Kidney epithelial cell (primary cell): ENCODE measurements around the gene LAMA5. TPM values are rescaled to one million over a fixed set of nuclear protein-coding genes. Genes with fewer than 3 reads are reported as not detected.

Source experiments
- DNase-seq: peaks from one replicate; pipeline ENCODE4 v3.0.0-alpha.2; 2010; ENCODE audit warnings: low read depth
- H3K27me3 ChIP-seq: 2 replicates; pipeline ENCODE4 v1.6.0; 2011; ENCODE audit warnings: low read length; ENCODE audit not compliant: control insufficient read depth, insufficient read depth
- H3K36me3 ChIP-seq: 2 replicates; pipeline ENCODE4 v1.5.1; 2011; ENCODE audit warnings: low read length; ENCODE audit not compliant: control insufficient read depth, insufficient read depth
- H3K4me3 ChIP-seq: 2 replicates; pipeline ENCODE4 v1.5.1; 2011; ENCODE audit warnings: low read depth, mild to moderate bottlenecking, control low read depth, low read length
- CTCF ChIP-seq: IDR thresholded peaks from 2 replicates; pipeline ENCODE4 v1.5.1; 2011; ENCODE audit warnings: mild to moderate bottlenecking, moderate library complexity, low read length, control low read depth, inconsistent platforms; ENCODE audit not compliant: insufficient read depth, poor library complexity, severe bottlenecking
- total RNA-seq: library from RNA; depleted of rRNA; stranded (reverse); fragments of >200 nt; gene quantifications from 2 replicates; pipeline ENCODE4 v1.2.3, GENCODE V29; 2015

LAMA5 gene
- total RNA-seq, 1 donor from 2014 or later, result 359 TPM

- no peak overlapping the region for H3K4me3 ChIP-seq
- H3K27me3 ChIP-seq, result no peaks in the 10 kb centered on the region
- DNase-seq, result no peak
- H3K36me3 ChIP-seq, result peaks cover 6% of the 10 kb centered on the region
- TF ChIP-seq CTCF, result no peak
Observed at GRCh38 chr20:62350629-62351422, 16.3 kb downstream of the LAMA5 start.

DNA sequence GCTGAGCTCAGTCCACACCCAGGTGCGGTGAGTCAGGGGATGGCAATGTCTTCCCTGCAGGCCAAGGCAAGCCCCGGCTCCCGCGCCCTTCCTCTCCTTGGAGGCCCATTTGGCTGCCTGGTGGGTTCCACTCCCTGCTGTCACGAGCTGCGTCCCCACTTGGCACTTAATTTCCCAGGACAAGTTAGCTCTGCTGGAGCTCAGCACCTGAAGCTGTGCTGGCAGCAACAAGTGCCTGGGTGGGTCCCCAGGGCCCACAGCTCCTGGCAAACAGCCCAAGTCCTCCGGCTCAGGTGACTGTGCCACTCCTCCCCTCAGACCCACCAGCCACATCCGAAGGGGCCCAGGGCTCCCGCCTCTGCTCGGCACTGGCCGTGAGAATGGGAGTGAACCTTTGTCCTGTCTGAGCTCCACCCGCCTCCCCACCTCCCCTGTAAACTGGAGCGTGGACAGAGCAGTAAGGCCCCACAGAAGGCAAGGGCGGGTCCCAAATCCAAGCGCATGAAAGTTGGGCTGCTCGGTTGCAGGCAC, 16.9 kb downstream of the LAMA5 start:
- Histone ChIP-seq H3K27me3 (no peaks in the 10 kb centered on the region), H3K4me3 (no peak overlapping the region), H3K36me3 (peaks cover 6% of the 10 kb centered on the region)
- TF ChIP-seq CTCF, result no peak
- peak; percentile 74 for DNase-seq

DNA sequence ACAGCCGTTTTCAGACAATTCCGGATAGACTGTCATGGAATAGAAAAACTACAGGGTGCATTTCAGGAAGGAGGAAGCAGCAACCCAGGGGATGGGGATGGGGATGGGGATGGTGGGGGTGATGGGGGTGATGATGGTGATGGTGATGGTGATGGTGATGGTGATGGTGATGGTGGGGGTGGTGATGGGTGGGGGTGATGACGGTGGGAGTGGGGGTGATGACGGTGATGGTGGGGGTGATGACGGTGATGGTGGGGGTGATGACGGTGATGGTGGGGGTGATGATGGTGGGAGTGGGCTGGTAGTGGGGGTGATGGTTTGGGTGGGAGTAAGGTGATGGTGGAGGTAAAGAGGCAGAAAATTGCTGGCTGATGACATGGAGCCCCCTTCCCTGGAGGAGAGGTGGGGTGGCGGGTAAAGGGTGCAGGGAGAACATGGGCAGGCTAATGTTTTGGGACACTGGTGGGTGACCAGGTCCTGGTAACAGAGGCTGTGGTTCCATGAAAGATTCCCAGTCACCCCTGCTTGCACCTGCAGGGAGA, 17.5 kb downstream of the LAMA5 start:
- TF ChIP-seq CTCF, result no peak
- Histone ChIP-seq H3K4me3 (no peak overlapping the region), H3K36me3 (peaks cover 6% of the 10 kb centered on the region), H3K27me3 (no peaks in the 10 kb centered on the region)
- no peak for DNase-seq

GRCh38 chr20:62348604-62349003, 18.5 kb downstream of the LAMA5 start:
- no peak for DNase-seq
- no peaks in the 10 kb centered on the region for H3K27me3 ChIP-seq
- peaks cover 6% of the 10 kb centered on the region for H3K36me3 ChIP-seq
- no peak overlapping the region for H3K4me3 ChIP-seq
- no peak for TF ChIP-seq CTCF

DNA sequence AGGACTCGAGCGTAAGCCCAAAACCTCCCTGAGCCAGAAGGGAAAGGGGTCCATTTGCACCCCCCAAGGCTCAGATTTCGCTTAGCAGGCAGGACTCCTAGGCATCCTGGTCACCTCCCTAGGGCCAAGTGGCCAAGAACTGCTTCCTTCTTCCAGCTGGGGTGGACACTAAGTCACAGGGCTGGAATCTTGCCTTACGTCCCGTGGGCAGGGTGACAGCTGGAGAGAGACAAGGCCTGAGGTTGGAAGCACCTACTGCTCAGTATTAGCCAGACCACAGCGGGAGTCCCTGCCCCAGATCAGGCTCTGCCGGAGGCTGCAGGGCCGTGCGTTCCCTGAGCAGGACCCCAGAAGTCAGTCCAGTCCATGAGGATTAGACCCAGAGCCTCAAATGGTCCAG, 19.7 kb downstream of the LAMA5 start:
- Histone ChIP-seq H3K36me3 (peaks cover 6% of the 10 kb centered on the region), H3K27me3 (no peaks in the 10 kb centered on the region), H3K4me3 (no peak overlapping the region)
- DNase-seq, result no peak
- no peak for TF ChIP-seq CTCF

DNA sequence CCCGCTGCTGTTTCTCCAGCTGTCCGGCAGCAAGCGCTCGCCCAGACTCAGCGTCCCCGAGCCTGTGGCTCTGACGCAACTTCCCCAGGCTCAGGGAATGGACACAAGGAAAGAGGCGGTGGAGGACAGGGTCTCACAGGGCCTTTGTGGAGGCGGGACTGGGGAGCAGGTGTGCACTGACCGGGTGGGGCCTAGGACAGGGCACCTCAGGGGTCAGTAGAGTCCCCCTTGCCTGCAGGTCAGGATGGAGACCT, 20.0 kb downstream of the LAMA5 start:
- no peak for TF ChIP-seq CTCF
- Histone ChIP-seq H3K36me3 (peaks cover 6% of the 10 kb centered on the region), H3K27me3 (no peaks in the 10 kb centered on the region), H3K4me3 (no peak overlapping the region)
- no peak for DNase-seq
